ENCODE data around the gene DTX3L. TPM values are rescaled to one million over a fixed set of nuclear protein-coding genes. Genes with fewer than 3 reads are reported as not detected.

DTX3L gene
- total and polyA plus RNA-seq, 2 of the 8 experiments (the other 6 are each of a cell fraction or from before 2014, with no cell fraction given): 1.7 to 11.3 TPM

DNA sequence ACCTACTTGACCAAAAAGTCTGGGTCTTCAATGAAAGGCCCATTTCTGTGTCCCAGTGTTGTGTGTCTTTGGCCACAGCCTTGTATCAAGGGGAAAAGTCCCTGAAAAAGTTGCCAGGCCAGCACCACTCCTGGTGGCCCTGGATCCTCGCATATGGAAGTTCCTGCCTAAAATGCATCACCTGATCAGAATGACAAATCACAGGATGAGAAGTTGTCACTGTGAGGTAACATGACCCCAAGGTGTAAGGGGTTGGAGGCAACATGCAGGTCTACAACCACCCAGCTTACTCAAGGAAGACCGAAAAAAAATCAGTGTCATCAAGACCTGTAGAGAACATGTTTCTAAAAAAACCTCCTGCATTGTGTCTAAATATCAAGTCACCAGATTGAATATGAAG, 38.9 kb downstream of the DTX3L start:
- Histone ChIP-seq H4K20me1 (replicated peaks in 1 of 2; ENCODE audit: control insufficient read depth in 1 of 2, insufficient read depth in 2 of 2, low read length in 2 of 2) (no peaks in the 10 kb centered on the region), H3K18ac (ENCODE audit: extremely low read depth, low read length) (no peak overlapping the region), H2AFZ (ENCODE audit: low read length) (0 out of 2 replicates have a peak overlapping the region, but pooled peaks have one; percentile 1), H3K79me2 (ENCODE audit: control insufficient read depth in 1 of 2, insufficient read depth in 2 of 2, low read length in 2 of 2) (no peaks in the 10 kb centered on the region), H3K23me2 (ENCODE audit: low read depth, low read length) (no peaks in the 10 kb centered on the region), H3K4ac (replicated peaks; ENCODE audit: insufficient read length, low read depth, low read length) (no peak overlapping the region), H3K56ac (replicated peaks; ENCODE audit: insufficient read length, low read depth, low read length) (no peak overlapping the region), H3K27ac (ENCODE audit: low read depth, low read length) (no peak overlapping the region), H4K5ac (ENCODE audit: insufficient read length, low read depth, low read length) (no peak overlapping the region), H3K9me3 (ENCODE audit: insufficient read depth in 2 of 2, low read depth in 1 of 2, low read length in 1 of 2) (no peaks in the 10 kb centered on the region), H4K8ac (ENCODE audit: extremely low read depth, insufficient read depth, low read length) (no peak overlapping the region), H3K9ac (replicated peaks in 1 of 4; ENCODE audit: extremely low read depth in 1 of 4, low read depth in 3 of 4, low read length in 3 of 4) (no peak overlapping the region), H3K4me2 (ENCODE audit: insufficient read depth in 1 of 2, low read depth in 2 of 2, low read length in 2 of 2) (no peak overlapping the region), H3K36me3 (ENCODE audit: control insufficient read depth in 2 of 4, insufficient read depth in 4 of 4, low read length in 3 of 4) (no peaks in the 10 kb centered on the region), H2BK12ac (ENCODE audit: low read depth, low read length) (no peak overlapping the region), H2BK15ac (ENCODE audit: low read length) (no peak overlapping the region), H3K23ac (ENCODE audit: insufficient read length) (no peak overlapping the region), H2BK20ac (ENCODE audit: low read length) (no peak overlapping the region), H2BK5ac (ENCODE audit: low read depth, low read length) (no peak overlapping the region), H3K79me1 (ENCODE audit: low read depth, low read length) (no peaks in the 10 kb centered on the region), H3K4me3 (ENCODE audit: extremely low read depth in 1 of 4, insufficient read depth in 2 of 4, low read depth in 3 of 4, low read length in 4 of 4) (no peak overlapping the region), H3K4me1 (replicated peaks in 1 of 4; ENCODE audit: control insufficient read depth in 3 of 4, insufficient read depth in 4 of 4, low read length in 3 of 4) (peaks cover 0 to 7% (median 0%) of the 10 kb centered on the region in 4 experiments; a peak in 1 of 7 replicates), H4K91ac (replicated peaks; ENCODE audit: insufficient read length, low read length) (no peak overlapping the region), H3K14ac (ENCODE audit: insufficient read length) (no peak overlapping the region), H2BK120ac (replicated peaks; ENCODE audit: low read depth, low read length) (no peak overlapping the region), H3K27me3 (replicated peaks in 1 of 4; ENCODE audit: control insufficient read depth in 3 of 4, extremely low read depth in 1 of 4, insufficient read depth in 3 of 4, low read length in 3 of 4) (no peaks in the 10 kb centered on the region), H2AK5ac (ENCODE audit: low read depth, low read length) (no peak overlapping the region)
- CTCF ChIA-PET (ENCODE audit: partially characterized antibody): interaction anchor here (0.9 kb wide), 1 partner anchor 76 kb away, joined by 3 read pairs; no protein-coding TSS in a partner anchor
- POLR2A ChIA-PET (ENCODE audit: partially characterized antibody): interaction anchor here (1.0 kb wide), 1 partner anchor 191 kb away, joined by 3 read pairs; the partner anchor contains the start of gene HSPBAP1
- no peak for DNase-seq (ENCODE audit: low read depth in 1 of 2, low spot score in 2 of 2)
- FAIRE-seq: no peak
- WGBS, 2 experiments (ENCODE audit: extremely low coverage in 1 of 2, insufficient coverage in 1 of 2, insufficient read length in 1 of 2, insufficient replicate concordance in 2 of 2, low coverage in 1 of 2, low lambda C conversion rate in 2 of 2, missing lambda C conversion rate in 1 of 2): 86% methylated on average over 2 of the region's 2 CpGs; no CpG with 5 or more reads in 1 of the 2 experiments
- TF ChIP-seq SRF (IDR thresholded peaks at IDR 0.05; ENCODE audit: low read depth, low read length): no peak
- TF ChIP-seq, protein P1, sequence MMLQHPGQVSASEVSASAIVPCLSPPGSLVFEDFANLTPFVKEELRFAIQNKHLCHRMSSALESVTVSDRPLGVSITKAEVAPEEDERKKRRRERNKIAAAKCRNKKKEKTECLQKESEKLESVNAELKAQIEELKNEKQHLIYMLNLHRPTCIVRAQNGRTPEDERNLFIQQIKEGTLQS (IDR thresholded peaks at IDR 0.05; ENCODE audit: insufficient read depth, low read depth, low read length): no peak
